HG03196 (cell line): ENCODE results near the gene SPTSSA.
"Not testable (repeated sequence)": the region's sequence is repeated elsewhere in the genome, so short reads cannot be mapped to it uniquely, and the experiment has no call there.

Experiments
- ATAC-seq: cut with Tn5 transposase; IDR thresholded peaks from one replicate; pipeline ENCODE4 v1.9.1; 2021; ENCODE audit not compliant: unreplicated experiment

SPTSSA gene, protein sequence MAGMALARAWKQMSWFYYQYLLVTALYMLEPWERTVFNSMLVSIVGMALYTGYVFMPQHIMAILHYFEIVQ

GRCh38 chr14:34462132-34462893 lies at the start of gene SPTSSA:
SPTSSA (minus strand) TSS chr14:34462240; CDS start chr14:34462207, 33 bp downstream.
- peak; percentile 89 for ATAC-seq

DNA sequence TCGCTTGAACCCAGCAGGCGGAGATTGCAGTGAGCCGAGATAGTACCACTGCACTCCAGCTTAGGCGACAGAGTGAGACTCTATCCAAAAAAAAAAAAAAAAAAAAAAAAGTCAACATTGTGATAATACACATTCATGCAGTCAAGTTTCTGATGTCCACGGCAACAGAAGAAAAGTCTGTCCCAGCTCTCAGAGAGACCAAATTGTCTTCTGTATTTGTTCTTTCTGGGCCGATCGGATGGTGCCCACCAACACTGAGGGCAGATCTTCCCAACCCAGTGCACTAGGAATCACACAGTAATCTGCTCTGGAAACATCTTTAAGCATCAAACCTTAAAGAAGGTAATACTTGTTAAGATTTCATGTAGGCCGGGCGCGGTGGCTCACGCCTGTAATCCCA lies 45.8 kb upstream of the SPTSSA start:
- no peak for ATAC-seq

DNA sequence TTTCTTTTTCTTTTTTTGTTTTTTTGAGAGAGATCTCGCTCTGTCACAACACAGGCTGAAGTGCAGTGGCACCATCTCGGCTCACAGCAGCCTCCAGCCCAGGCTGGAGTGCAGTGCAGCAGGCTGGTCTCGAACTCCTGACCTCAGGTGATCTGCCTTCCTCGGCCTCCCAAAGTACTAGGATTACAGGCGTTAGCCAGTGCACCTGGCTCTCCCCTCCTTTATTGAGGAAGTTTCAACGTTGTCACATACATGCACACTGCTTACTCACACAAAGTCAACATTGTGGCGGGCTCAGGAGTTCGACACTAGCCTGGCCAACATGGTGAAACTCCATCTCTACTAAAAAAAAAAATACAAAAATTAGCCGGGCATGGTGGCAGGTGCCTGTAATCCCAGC lies 45.4 kb upstream of the SPTSSA start:
- no peak for ATAC-seq

- ATAC-seq = not testable (repeated sequence)
These were observed 43.1 kb upstream of the SPTSSA start for GRCh38 chr14:34505124-34505491.

GRCh38 chr14:34504027-34504426 lies 42.0 kb upstream of the SPTSSA start:
- not testable (repeated sequence) for ATAC-seq

GRCh38 chr14:34502545-34503225 lies 40.6 kb upstream of the SPTSSA start:
- no peak for ATAC-seq

DNA sequence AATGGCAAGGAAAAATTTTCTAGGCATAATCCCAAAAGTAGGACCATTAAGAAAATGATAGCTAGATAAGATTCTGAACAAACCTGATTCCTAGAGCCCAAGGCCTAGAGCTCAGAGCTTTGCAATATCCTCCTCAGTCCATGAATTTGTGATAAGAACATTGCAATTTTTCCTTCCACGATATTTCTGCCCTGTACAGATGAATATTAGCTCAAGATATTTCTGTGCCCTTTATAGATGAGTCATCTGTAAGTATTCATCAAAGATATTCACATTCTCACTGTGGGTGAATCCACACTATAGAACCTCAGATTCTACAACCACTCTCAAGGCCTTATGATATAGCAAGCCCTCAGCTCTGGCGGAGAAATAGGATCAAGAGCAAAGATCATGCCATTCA lies 40.0 kb upstream of the SPTSSA start:
- no peak for ATAC-seq

GRCh38 chr14:34501004-34501580 lies 39.1 kb upstream of the SPTSSA start:
- no peak for ATAC-seq

GRCh38 chr14:34498684-34499412 lies 36.8 kb upstream of the SPTSSA start:
- ATAC-seq = no peak

DNA sequence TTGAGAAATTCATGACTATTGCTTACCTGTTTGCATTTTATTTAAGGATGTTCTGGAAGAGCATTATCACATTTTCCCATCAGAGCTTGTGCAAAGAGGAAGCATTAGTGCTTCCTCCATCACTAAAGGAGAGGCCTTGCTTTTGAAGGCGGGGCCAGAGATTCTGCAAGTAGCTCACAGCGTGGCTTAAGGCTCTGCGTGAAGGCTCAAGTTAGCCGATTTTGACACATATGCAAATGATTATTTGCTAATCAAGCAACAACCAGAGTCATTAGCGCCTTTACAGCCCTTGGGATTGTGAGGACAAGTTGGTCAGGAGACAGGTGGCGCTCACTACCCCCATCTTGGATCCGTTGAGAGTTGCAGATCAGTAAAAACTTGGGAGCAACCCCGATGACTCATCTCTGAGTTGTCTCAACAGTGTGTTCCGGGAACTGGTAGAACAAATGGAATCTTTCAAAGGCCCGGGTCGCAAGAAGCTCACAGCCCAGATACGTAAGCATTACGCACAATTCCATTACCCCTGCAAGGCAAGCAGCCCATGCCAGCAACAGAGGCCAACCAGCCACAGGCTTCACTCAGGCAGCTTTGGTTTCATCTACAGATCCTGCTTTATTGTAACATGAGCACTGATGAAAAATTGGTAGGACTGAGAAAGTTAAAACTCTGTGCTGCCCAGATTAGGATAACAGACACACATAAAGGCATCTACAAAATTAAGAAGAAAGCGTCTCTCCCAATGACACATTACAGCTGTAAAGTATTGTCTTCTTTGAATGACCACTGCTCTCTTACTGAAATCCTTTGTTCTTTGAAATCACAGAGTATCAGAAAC lies 34.9 kb upstream of the SPTSSA start:
- no peak for ATAC-seq

DNA sequence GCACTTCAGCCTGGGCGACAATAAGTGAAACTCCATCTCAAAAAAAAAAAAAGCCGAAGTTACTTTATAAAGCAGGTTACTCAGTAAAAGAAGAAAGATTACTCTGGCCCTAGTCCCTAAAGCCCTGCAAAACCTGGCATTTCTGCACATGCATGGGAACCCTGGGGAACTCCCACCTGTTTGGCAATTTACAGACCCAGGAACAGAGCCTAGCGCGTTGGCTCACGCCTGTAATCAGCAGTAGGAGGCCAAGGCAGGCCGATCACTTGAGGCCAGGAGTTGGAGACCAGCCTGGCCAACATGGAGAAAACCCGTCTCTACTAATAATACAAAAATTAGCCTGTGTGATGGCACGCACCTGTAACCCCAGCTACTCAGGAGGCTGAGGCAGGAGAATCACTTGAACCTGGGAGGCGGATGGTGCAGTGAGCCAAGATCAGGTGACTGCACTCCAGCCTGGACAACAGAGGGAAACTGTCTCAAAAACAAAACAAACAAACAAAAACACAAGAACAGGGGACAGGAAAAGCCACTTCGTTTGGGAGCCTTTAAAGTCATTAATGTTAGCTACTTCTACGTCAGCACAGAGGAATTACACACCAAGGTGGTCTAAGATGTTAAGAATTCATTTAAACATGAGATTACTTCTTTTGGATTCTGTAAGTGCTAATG lies 34.1 kb upstream of the SPTSSA start:
- ATAC-seq = no peak

GRCh38 chr14:34489324-34489723 lies 27.3 kb upstream of the SPTSSA start:
- ATAC-seq = no peak

DNA sequence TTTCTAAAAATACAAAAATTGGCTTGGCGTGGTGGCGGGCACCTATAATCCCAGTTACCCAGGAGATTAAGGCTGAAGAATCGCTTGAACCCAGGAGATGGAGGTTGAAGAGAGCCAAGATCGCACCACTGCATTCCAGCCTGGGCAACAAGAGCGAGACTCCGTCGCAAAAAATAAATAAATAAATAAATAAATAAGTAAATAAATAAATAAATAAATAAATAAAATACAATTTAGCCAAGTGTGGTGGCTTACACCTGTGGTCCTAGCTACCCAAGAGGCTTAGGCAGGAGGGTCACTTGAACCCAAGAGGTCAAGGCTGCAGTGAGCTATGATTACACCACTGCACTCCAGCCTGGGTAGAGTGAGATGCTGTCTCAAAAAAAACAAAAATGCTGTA lies 26.5 kb upstream of the SPTSSA start:
- no peak for ATAC-seq

GRCh38 chr14:34484726-34485125 lies 22.7 kb upstream of the SPTSSA start:
- ATAC-seq = no peak

GRCh38 chr14:34482463-34482862 lies 20.4 kb upstream of the SPTSSA start:
- ATAC-seq = no peak

- no peak for ATAC-seq
These were observed 17.7 kb upstream of the SPTSSA start for GRCh38 chr14:34479694-34480093.

- no peak for ATAC-seq
These were observed 16.2 kb upstream of the SPTSSA start for GRCh38 chr14:34478261-34478660.

GRCh38 chr14:34476036-34476435 lies 14.0 kb upstream of the SPTSSA start:
- not testable (repeated sequence) for ATAC-seq

GRCh38 chr14:34475163-34475562 lies 13.1 kb upstream of the SPTSSA start:
- no peak for ATAC-seq

GRCh38 chr14:34474187-34474679 lies 12.2 kb upstream of the SPTSSA start:
- ATAC-seq = no peak
